Stomach (tissue), 9 donors: ENCODE data around the gene IGFALS. TPM values are rescaled to one million over a fixed set of nuclear protein-coding genes. Genes with fewer than 3 reads are reported as not detected.

Experiments
- DNase-seq, 2 donors: peaks; one replicate each; pipeline versions ENCODE4 v3.0.0 to v3.0.0-alpha.2; 2013 to 2019
- H3K27ac ChIP-seq, 5 donors: fragments of 200-600 bp in 4 of 5; sonication (generic) in 4 of 5; one replicate each; pipeline ENCODE4 v1.5.1; 2013 to 2019; ENCODE audit warnings: mild to moderate bottlenecking in 1 of 5, moderate library complexity in 1 of 5
- H3K27me3 ChIP-seq, 3 donors: fragments of 200-600 bp; sonication (generic); one replicate each; pipeline ENCODE4 v1.5.1; 2017 to 2019; ENCODE audit warnings: mixed run types in 1 of 3
- H3K36me3 ChIP-seq, 4 donors: fragments of 200-600 bp; sonication (generic); 1 replicate in 3 of 4; 2 replicates in 1 of 4; pipeline ENCODE4 v1.5.1; 2016 to 2019
- H3K4me1 ChIP-seq, 4 donors: fragments of 200-600 bp; sonication (generic); one replicate each; pipeline ENCODE4 v1.5.1; 2016 to 2019
- H3K4me3 ChIP-seq, 4 donors: fragments of 200-600 bp; sonication (generic) in 3 of 4; one replicate each; pipeline ENCODE4 v1.5.1; 2016 to 2019; ENCODE audit warnings: mild to moderate bottlenecking in 1 of 4
- H3K9me3 ChIP-seq, 4 donors: fragments of 200-600 bp; sonication (generic); one replicate each; pipeline ENCODE4 v1.5.1; 2016 to 2019
- EP300 ChIP-seq: sonication (generic); formaldehyde crosslinking; IDR thresholded peaks from one replicate; pipeline ENCODE4 v1.6.1; 2017; ENCODE audit warnings: antibody characterized with exemption
- POLR2A ChIP-seq, 4 donors: fragments of 450-650 bp; IDR thresholded peaks; one replicate each; pipeline ENCODE4 v1.6.1; 2016; ENCODE audit warnings: antibody characterized with exemption in 4 of 4, control low read depth in 2 of 4, mild to moderate bottlenecking in 1 of 4, moderate library complexity in 1 of 4
- WGBS, 5 donors: extraction: QIAGEN DNeasy Blood & Tissue Kit in 3 of 5; methylation state at CpG; one replicate each; pipeline versions ENCODE4 v1.1.5 to v1.1.7; 2013 to 2018; 5-methylcytosine and 5-hydroxymethylcytosine counted together
- intact Hi-C: fragments of 100-400 bp; cut with DNase I; formaldehyde crosslinking; loops from one replicate; pipeline ENCODE4 v1.15.1; 2023; ENCODE audit warnings: low total_unique reads
- polyA plus RNA-seq, 3 donors: library from polyadenylated mRNA; stranded (reverse); fragments of 200-250 nt; gene quantifications; one replicate each; pipeline ENCODE4 v1.2.3, GENCODE V29; 2013
- total RNA-seq, 5 donors: library from RNA; depleted of rRNA; stranded (reverse); fragments of >200 nt; gene quantifications; one replicate each; pipeline versions ENCODE4 v1.1.0 to v1.2.3, GENCODE V29; 2014 to 2016
- TF ChIP-seq, protein P1 (sequence below), 7 experiments: fragments of 450-650 bp in 4 of 7; fragments of 200-600 bp in 3 of 7; sonication (generic) in 3 of 7; IDR thresholded peaks; one replicate each; pipeline ENCODE4 v1.5.1; 2016 to 2019; ENCODE audit warnings: antibody characterized with exemption in 7 of 7, control low read depth in 2 of 7, mild to moderate bottlenecking in 1 of 7
- donor health status: healthy with polysubstance abuse.
- donor health status: Bipolar disorder and iron deficiency.
- donor health status: healthy.

The IGFALS gene
- total and polyA plus RNA-seq, 8 donors = 2.4 to 24.6 (median 7.1) TPM; not detected in 1

GRCh38 chr16:1741553-1742165, 51.8 kb downstream of the IGFALS start:
- no peak for TF ChIP-seq EP300
- TF ChIP-seq, protein P1, sequence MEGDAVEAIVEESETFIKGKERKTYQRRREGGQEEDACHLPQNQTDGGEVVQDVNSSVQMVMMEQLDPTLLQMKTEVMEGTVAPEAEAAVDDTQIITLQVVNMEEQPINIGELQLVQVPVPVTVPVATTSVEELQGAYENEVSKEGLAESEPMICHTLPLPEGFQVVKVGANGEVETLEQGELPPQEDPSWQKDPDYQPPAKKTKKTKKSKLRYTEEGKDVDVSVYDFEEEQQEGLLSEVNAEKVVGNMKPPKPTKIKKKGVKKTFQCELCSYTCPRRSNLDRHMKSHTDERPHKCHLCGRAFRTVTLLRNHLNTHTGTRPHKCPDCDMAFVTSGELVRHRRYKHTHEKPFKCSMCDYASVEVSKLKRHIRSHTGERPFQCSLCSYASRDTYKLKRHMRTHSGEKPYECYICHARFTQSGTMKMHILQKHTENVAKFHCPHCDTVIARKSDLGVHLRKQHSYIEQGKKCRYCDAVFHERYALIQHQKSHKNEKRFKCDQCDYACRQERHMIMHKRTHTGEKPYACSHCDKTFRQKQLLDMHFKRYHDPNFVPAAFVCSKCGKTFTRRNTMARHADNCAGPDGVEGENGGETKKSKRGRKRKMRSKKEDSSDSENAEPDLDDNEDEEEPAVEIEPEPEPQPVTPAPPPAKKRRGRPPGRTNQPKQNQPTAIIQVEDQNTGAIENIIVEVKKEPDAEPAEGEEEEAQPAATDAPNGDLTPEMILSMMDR (IDR thresholded peaks at IDR 0.05) = no peak
- no peak overlapping the region for H3K27ac ChIP-seq
- no peak overlapping the region for H3K4me3 ChIP-seq
- DNase-seq = no peak
- no peaks in the 10 kb centered on the region for H3K27me3 ChIP-seq
- WGBS, 5 donors = 93 to 97% (median 95%) methylated on average over 13 to 19 of the region's 19 CpGs
- no peaks in the 10 kb centered on the region for H3K9me3 ChIP-seq
- H3K4me1 ChIP-seq = no peaks in the 10 kb centered on the region
- intact Hi-C loops = no loop called here
- H3K36me3 ChIP-seq = peaks cover 22 to 65% (median 61%) of the 10 kb centered on the region in 4 donors

DNA sequence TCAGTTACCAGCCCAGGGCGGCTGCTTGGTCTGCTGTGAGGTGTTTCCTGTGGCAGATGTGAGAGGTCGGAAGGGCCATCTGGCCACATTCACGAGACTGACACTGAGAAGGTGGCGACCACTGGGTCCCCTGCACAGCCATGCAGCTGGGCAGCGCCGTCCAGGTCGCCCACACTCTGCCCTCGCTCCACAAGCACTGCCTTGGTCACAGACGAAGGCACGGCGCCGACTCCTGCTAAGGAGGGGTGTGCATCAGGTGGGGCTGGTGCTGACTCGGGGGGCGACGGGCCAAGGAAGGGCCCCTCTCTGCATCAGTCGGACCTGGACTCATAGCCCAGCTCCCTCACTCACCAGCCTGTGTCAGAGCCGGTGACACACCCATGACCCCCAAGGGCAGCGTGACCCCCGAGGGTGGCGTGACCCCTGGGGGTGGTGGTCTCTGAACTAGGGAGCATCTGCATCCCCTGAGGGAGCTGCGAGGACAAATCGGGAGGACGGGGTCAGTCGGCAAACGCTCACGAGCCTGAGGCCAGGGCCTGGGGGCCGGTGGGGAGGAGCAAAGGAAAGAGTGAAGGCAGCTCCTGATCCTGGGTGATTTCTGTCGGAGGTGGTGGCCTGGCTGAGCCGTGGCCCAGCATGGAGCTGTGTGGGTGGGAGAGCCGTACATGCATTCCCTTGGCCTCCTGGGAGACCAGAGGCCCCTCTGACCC, 52.6 kb downstream of the IGFALS start:
- TF ChIP-seq, protein P1 (IDR thresholded peaks at IDR 0.05) = no peak
- TF ChIP-seq POLR2A (IDR thresholded peaks at IDR 0.05) (no peak), EP300 (no peak)
- Histone ChIP-seq H3K27me3 (no peaks in the 10 kb centered on the region), H3K9me3 (no peaks in the 10 kb centered on the region), H3K4me1 (no peaks in the 10 kb centered on the region), H3K27ac (no peak overlapping the region), H3K4me3 (no peak overlapping the region), H3K36me3 (peaks cover 22 to 58% (median 53%) of the 10 kb centered on the region in 4 donors)
- WGBS, 5 donors = 91 to 95% (median 94%) methylated on average over 25 to 30 of the region's 30 CpGs
- intact Hi-C loops = no loop called here
- DNase-seq = no peak

Other genes with a start within 250 kb of the IGFALS start
- 10 to 100 TPM in 3 of 5 donors, 1 to 10 TPM in 2; 4.7 to 19.7 (median 17.4) TPM for gene IFT140, start 181.6 kb downstream of the IGFALS start, total RNA-seq
- gene IFT140, start 181.6 kb downstream of the IGFALS start, polyA plus RNA-seq = 1 to 10 TPM; 5.8 to 8.5 (median 8.0) TPM
- gene CRAMP1, start 181.3 kb downstream of the IGFALS start, total RNA-seq = 10 to 100 TPM in 4 of 5 donors, 1 to 10 TPM in 1; 9.9 to 28.1 (median 14.6) TPM
- gene CRAMP1, start 181.3 kb downstream of the IGFALS start, polyA plus RNA-seq = 1 to 10 TPM; 3.4 to 4.6 (median 4.6) TPM
- 100 to 1,000 TPM in 1 of 5 donors, 10 to 100 TPM in 4; 13.4 to 118 (median 49.3) TPM for gene JPT2, start 115.4 kb downstream of the IGFALS start, total RNA-seq
- 10 to 100 TPM; 24.3 to 34.4 (median 24.4) TPM for gene JPT2, start 115.4 kb downstream of the IGFALS start, polyA plus RNA-seq
- gene MAPK8IP3, start 87.5 kb downstream of the IGFALS start, total RNA-seq = 100 to 1,000 TPM in 3 of 5 donors, 10 to 100 TPM in 2; 42.6 to 320 (median 133) TPM
- gene MAPK8IP3, start 87.5 kb downstream of the IGFALS start, polyA plus RNA-seq = 10 to 100 TPM; 10.1 to 38.9 (median 29.9) TPM
- 100 to 1,000 TPM in 2 of 5 donors, 10 to 100 TPM in 3; 18.7 to 420 (median 52.1) TPM for gene NME3, start 22.2 kb downstream of the IGFALS start, total RNA-seq
- 100 to 1,000 TPM; 116 to 194 (median 135) TPM for gene NME3, start 22.2 kb downstream of the IGFALS start, polyA plus RNA-seq
- gene EME2, start 20.9 kb downstream of the IGFALS start, total RNA-seq = 10 to 100 TPM in 4 of 5 donors, 1 to 10 TPM in 1; 8.8 to 94.1 (median 34.4) TPM
- gene EME2, start 20.9 kb downstream of the IGFALS start, polyA plus RNA-seq = 1 to 10 TPM; 2.6 to 7.9 (median 6.9) TPM
- gene MRPS34, start 20.6 kb downstream of the IGFALS start, total RNA-seq = 100 to 1,000 TPM in 1 of 5 donors, 10 to 100 TPM in 4; 21.1 to 204 (median 64.7) TPM
- 100 to 1,000 TPM; 120 to 155 (median 126) TPM for gene MRPS34, start 20.6 kb downstream of the IGFALS start, polyA plus RNA-seq
- 100 to 1,000 TPM in 1 of 5 donors, 10 to 100 TPM in 4; 22.2 to 186 (median 70.9) TPM for gene SPSB3, start 11.1 kb downstream of the IGFALS start, total RNA-seq
- gene SPSB3, start 11.1 kb downstream of the IGFALS start, polyA plus RNA-seq = 100 to 1,000 TPM in 1 of 3 donors, 10 to 100 TPM in 2; 54.2 to 111 (median 83.6) TPM
- gene NUBP2, start 10.7 kb downstream of the IGFALS start, total RNA-seq = 100 to 1,000 TPM in 1 of 5 donors, 10 to 100 TPM in 4; 14.7 to 171 (median 54.8) TPM
- gene NUBP2, start 10.7 kb downstream of the IGFALS start, polyA plus RNA-seq = 10 to 100 TPM; 60.6 to 86.0 (median 74.7) TPM
- 100 to 1,000 TPM in 1 of 5 donors, 10 to 100 TPM in 4; 30.3 to 119 (median 64.8) TPM for gene HAGH, start 33.1 kb upstream of the IGFALS start, total RNA-seq
- 10 to 100 TPM; 64.9 to 80.2 (median 73.5) TPM for gene HAGH, start 33.1 kb upstream of the IGFALS start, polyA plus RNA-seq
- 100 to 1,000 TPM in 1 of 5 donors, 10 to 100 TPM in 4; 16.7 to 484 (median 36.6) TPM for gene FAHD1, start 33.5 kb upstream of the IGFALS start, total RNA-seq
- gene FAHD1, start 33.5 kb upstream of the IGFALS start, polyA plus RNA-seq = 10 to 100 TPM; 15.4 to 37.7 (median 22.8) TPM
- not detected for gene MEIOB, start 78.5 kb upstream of the IGFALS start, total RNA-seq
- under 1 TPM in 1 of 3 donors, not detected in 2; 0.13 TPM for gene MEIOB, start 78.5 kb upstream of the IGFALS start, polyA plus RNA-seq
- gene HS3ST6, start 124.7 kb upstream of the IGFALS start, total RNA-seq = not detected
- gene HS3ST6, start 124.7 kb upstream of the IGFALS start, polyA plus RNA-seq = 1 to 10 TPM in 1 of 3 donors, not detected in 2; 1.6 TPM
- 10 to 100 TPM in 3 of 5 donors, 1 to 10 TPM in 1, not detected in 1; 6.2 to 61.1 (median 16.3) TPM for gene MSRB1, start 149.5 kb upstream of the IGFALS start, total RNA-seq
- 10 to 100 TPM; 31.2 to 68.5 (median 48.9) TPM for gene MSRB1, start 149.5 kb upstream of the IGFALS start, polyA plus RNA-seq
- gene RPL3L, start 161.0 kb upstream of the IGFALS start, total RNA-seq = not detected
- under 1 TPM in 2 of 3 donors, not detected in 1; 0.05 to 0.19 TPM for gene RPL3L, start 161.0 kb upstream of the IGFALS start, polyA plus RNA-seq
- gene NDUFB10, start 165.8 kb upstream of the IGFALS start, total RNA-seq = 100 to 1,000 TPM in 1 of 5 donors, 10 to 100 TPM in 4; 28.6 to 119 (median 57.5) TPM
- 100 to 1,000 TPM; 242 to 285 (median 253) TPM for gene NDUFB10, start 165.8 kb upstream of the IGFALS start, polyA plus RNA-seq
- gene RPS2, start 171.1 kb upstream of the IGFALS start, total RNA-seq = 1,000 to 10,000 TPM in 4 of 5 donors, 100 to 1,000 TPM in 1; 997 to 2,615 (median 1,653) TPM
- gene RPS2, start 171.1 kb upstream of the IGFALS start, polyA plus RNA-seq = 1,000 to 10,000 TPM; 2,720 to 4,842 (median 2,788) TPM
- gene RNF151, start 173.2 kb upstream of the IGFALS start, total RNA-seq = not detected
- not detected for gene RNF151, start 173.2 kb upstream of the IGFALS start, polyA plus RNA-seq
- 100 to 1,000 TPM in 1 of 5 donors, 10 to 100 TPM in 3, 1 to 10 TPM in 1; 9.4 to 174 (median 26.3) TPM for gene TBL3, start 178.3 kb upstream of the IGFALS start, total RNA-seq
- 10 to 100 TPM; 32.7 to 52.7 (median 48.9) TPM for gene TBL3, start 178.3 kb upstream of the IGFALS start, polyA plus RNA-seq
- gene NOXO1, start 187.8 kb upstream of the IGFALS start, total RNA-seq = 10 to 100 TPM in 1 of 5 donors, not detected in 4; 58.2 TPM
- 1 to 10 TPM; 1.2 to 3.4 (median 2.6) TPM for gene NOXO1, start 187.8 kb upstream of the IGFALS start, polyA plus RNA-seq
- gene GFER, start 190.5 kb upstream of the IGFALS start, total RNA-seq = 100 to 1,000 TPM in 1 of 5 donors, 10 to 100 TPM in 1, 1 to 10 TPM in 3; 3.1 to 313 (median 9.9) TPM
- 10 to 100 TPM; 31.2 to 50.6 (median 36.1) TPM for gene GFER, start 190.5 kb upstream of the IGFALS start, polyA plus RNA-seq
- gene SYNGR3, start 196.3 kb upstream of the IGFALS start, total RNA-seq = 1 to 10 TPM in 1 of 5 donors, not detected in 4; 1.7 TPM
- gene SYNGR3, start 196.3 kb upstream of the IGFALS start, polyA plus RNA-seq = 1 to 10 TPM in 1 of 3 donors, not detected in 2; 1.3 TPM
- gene ZNF598, start 216.1 kb upstream of the IGFALS start, total RNA-seq = 10 to 100 TPM; 16.3 to 86.2 (median 34.8) TPM
- gene ZNF598, start 216.1 kb upstream of the IGFALS start, polyA plus RNA-seq = 10 to 100 TPM; 21.1 to 31.0 (median 21.4) TPM
- under 1 TPM in 1 of 5 donors, not detected in 4; 0.55 TPM for gene NPW, start 226.1 kb upstream of the IGFALS start, total RNA-seq
- gene NPW, start 226.1 kb upstream of the IGFALS start, polyA plus RNA-seq = 10 to 100 TPM in 1 of 3 donors, 1 to 10 TPM in 2; 1.6 to 12.4 (median 2.4) TPM
- gene NHERF2, start 233.2 kb upstream of the IGFALS start, total RNA-seq = 100 to 1,000 TPM in 2 of 5 donors, 10 to 100 TPM in 3; 17.4 to 201 (median 95.5) TPM
- gene NHERF2, start 233.2 kb upstream of the IGFALS start, polyA plus RNA-seq = 100 to 1,000 TPM in 2 of 3 donors, 10 to 100 TPM in 1; 65.4 to 236 (median 157) TPM